Femur (tissue), 1 donor: ENCODE results near the gene ATP4A.
"Not testable (repeated sequence)": the region's sequence is repeated elsewhere in the genome, so short reads cannot be mapped to it uniquely, and the experiment has no call there.

Experiments used
- DNase-seq: peaks from one replicate; pipeline ENCODE4 v3.0.0-alpha.2; 2017

Gene ATP4A

DNA sequence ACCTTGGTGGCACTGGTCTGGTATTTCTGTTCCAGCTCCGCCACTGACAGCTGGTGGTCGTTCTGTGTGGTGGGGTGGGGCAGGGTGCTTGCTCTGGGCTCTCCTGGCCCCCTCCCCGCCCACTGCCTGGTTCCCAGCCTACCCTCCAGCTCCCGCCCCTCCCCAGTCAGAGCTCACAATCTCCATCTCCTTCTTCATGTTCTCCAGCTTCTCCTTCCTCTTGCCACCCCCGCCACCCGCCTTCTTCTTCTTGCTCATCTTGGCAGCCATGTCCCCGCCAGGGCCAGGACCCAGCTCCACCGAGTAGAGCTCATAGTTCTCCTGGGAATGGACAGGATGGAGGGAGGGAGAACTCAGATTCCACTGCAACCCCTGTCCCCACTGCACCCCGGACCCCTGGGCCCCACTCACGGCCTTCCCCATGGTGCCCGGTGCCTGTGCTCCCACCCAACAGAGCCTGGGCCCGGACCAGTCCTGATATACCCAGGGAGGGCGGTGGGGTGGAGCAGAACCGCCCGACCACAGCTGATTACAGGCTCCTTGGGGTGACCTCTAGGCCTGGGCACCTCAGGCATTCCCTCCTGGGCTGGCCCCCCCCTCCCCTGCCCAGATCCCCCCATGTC, at the start of gene ATP4A:
TSS of gene ATP4A (minus strand) at position 452 of the 623 bp plus-strand sequence. CDS start at position 423, 29 bp downstream.
- DNase-seq: no peak

DNA sequence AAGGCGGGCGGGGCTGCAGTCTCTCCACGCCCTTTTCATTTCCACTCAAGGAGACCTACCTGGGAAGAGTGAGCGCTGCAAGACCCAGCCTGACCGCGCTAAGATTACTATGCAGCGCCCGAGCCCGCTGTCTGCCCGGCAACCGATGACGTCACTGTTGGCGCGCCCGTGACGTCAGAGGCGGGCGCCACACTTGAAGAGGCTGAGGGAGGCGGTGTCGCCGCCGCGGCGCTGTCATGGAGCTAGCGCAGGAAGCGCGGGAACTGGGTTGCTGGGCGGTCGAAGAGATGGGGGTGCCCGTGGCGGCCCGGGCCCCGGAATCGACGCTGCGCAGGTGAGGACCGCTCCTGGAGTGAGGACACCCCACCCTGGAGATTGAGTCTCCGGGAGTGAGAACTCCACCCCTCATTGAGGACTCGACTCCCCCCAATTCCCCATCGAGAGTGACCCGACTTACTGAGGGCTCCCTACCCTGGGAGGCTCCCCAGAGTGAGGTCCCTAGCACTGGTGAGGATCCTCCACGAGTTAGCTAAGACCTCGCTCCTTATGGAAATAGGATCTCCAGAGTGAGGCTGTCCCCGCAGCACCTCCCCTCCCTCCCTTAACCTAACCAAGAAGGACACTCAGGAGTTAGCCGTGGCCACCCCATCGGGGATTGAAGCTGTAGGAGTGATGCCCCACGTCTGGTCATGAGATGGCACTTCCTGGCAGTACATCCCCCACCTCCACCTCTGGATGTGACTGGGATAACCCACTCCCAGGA, 49.3 kb upstream of the ATP4A start, which contains the start of gene HAUS5:
TSS of gene HAUS5 (plus strand) at position 177 of the 763 bp plus-strand sequence. CDS start at position 237, 60 bp downstream.
- peak; percentile 97 for DNase-seq

GRCh38 chr19:35612224-35612558, 48.7 kb upstream of the ATP4A start:
- no peak for DNase-seq

DNA sequence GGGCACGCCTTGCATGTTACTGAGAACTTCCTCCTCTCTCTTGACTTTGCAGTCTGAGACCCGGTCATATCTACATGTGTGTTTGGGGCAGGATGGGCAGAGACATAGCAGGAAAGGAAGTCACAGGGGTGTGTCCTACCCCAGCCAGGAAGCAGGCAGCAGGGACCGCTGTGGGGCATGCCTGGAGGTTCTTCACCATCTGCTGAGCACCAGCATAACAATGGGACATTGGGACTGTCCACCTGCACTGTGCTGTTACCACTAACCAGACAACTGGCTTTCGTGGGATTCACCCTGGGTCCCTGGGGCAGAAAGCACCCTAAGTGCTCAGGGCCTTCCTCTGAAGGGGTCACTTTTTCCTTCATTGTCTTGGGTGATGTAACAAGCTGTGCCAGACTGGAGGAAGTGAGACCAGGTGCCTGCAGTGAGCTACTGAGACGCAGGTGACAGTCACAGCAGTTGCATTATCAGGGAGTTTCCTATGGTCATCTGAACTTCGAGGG, 46.4 kb upstream of the ATP4A start:
- DNase-seq: no peak

DNA sequence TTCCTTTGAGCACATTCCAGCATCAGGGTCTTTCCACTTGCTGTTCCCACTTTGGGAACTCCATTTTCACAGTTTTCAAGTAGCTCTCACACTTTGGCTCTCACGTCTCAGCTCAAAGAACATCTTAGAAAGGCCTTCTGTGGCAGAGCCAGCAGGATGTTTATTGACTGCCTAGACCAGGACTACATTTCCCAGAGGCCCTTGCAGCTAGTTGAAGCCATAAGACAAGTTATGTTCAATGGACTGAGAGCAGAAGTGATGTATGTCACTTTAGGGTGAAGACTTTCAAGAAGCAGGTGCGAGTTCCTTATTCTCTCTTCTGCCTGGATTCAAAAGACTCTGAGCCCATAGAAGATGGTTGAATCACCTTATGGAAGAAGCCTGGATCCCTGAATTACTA, 44.8 kb upstream of the ATP4A start:
- DNase-seq: no peak

GRCh38 chr19:35607661-35608060, 44.2 kb upstream of the ATP4A start:
- DNase-seq: no peak

DNA sequence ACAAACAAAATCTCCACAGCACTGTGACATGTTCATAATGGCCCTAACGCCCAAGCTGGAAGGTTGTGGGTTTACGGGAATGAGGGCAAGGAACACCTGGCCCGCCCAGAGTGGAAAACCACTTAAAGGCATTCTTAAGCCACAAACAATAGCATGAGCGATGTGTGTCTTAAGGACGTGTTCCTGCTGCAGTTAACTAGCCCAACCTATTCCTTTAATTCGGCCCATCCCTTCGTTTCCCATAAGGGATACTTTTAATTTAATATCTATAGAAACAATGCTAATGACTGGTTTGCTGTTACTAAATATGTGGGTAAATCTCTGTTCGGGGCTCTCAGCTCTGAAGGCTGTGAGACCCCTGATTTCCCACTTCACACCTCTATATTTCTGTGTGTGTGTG, 43.7 kb upstream of the ATP4A start:
- DNase-seq: not testable (repeated sequence)

GRCh38 chr19:35604436-35604835, 41.0 kb upstream of the ATP4A start:
- DNase-seq: not testable (repeated sequence)

GRCh38 chr19:35601971-35602370, 38.5 kb upstream of the ATP4A start:
- no peak for DNase-seq

GRCh38 chr19:35596366-35596999, 33.0 kb upstream of the ATP4A start:
- DNase-seq: no peak

DNA sequence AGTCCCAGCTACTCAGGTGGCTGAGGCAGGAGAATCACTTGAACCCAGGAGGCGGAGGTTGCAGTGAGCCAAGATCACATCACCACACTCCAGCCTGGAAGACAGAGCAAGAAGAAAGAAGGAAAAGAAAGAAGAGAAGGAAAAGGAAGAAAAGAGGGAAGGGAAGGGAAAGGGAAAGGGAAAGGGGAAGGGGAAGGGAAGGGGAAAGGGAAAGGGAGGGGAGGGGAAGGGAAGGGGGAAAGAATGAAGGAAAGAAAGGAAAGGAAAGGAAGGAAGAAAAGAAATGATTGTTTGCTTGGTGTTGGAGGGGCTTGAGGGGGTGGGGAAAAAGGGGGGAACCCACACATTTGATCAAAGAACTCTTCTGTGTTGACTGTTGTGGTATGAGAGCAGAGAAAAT, 32.5 kb upstream of the ATP4A start:
- DNase-seq: no peak

DNA sequence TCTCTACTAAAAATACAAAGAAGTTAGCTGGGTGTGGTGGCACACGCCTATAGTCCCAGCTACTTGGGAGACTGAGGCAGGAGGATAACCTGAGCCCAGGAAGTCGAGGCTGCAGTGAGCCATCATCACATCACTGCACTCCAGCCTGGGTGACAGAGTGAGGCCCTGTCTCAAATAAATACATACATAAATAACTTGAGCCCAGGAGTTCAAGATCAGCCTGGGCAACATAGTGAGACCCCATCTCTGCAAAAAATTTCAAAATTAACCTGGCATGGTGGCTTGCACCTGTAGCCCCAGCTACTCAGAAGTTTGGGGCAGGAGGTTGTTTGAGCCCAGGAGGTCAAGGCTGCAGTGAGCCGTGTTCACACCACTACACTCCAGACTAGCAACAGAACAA, 31.6 kb upstream of the ATP4A start:
- not testable (repeated sequence) for DNase-seq

- DNase-seq: no peak
These were observed 28.8 kb upstream of the ATP4A start for GRCh38 chr19:35592226-35592625.

DNA sequence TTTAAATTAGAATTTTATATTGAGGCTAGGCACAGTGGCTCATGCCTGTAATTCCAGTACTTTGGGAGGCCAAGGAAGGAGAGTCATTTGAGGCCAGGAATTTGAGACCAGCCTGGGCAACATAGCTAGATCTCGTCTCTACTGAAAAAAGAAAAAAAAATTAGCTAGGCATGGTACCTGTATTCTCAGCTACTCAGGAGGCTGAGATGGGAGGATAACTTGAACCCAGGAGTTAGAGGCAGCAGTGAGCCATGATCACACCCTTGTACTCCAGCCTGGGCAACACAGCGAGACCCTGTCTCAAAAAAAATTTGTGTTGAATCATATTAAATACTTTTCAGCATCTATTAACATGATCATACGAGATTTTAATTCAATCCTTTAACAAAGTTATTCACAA, 27.4 kb upstream of the ATP4A start:
- no peak for DNase-seq

DNA sequence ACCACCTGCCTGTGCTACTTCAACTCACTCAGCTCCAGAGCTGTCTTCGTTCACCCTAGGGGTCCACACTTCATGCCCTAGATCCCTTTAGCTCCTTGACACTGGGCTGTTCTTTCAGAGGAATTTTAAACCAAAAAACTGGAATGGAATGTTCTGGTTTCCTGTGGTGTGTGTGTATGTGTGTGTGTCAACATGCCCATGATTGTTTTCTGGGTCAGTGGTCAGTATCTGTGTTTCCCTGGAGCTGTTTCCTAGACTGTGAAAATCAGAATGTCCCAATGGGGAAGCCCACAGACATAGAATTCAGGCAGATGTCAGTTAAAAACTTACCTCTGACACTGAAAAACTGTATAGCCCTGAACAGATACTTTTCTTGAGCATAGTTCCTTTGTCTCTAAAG, 23.9 kb upstream of the ATP4A start:
- no peak for DNase-seq

DNA sequence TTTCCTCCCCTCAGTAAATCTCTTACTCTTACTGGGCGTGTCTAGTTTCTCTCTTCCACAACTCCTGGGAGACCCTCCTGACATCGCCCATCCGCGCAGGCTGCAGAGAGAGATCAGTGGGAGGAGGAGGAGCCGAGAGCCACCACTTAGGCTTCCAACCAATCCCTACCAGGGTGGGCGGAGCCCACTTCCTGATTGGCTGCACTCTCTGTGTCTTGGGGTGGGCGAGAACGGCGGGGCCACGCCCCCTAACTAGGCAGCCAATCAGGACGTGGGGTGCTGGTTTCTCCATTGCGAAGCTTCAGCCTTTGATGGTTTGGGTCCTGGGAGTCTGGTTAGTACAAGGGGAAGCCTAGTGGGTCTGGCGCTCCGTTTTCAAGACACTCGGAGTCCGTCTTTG, 22.4 kb upstream of the ATP4A start, which contains the start of gene PMIS2:
TSS of gene PMIS2 (plus strand) at position 326 of the 400 bp plus-strand sequence. CDS start 87 bp downstream, outside the sequence.
- DNase-seq: no peak

DNA sequence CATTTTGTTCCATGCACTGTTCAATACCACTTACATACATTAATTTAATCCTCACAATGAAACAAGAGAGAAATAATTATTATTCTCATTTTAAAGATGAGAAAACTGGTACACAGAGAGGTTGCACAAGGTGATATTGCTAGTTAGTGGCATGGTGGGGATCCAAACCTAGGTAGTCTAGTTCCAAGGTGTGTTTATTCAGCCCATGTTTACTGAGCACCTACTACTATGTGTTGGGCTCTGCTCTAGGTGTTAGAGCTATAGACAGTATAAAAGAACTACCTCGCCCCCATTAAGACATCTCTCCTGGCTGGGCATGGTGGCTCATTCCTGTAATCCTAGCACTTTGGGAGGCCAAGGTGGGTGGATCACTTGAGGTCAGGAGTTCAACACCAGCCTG, 19.3 kb upstream of the ATP4A start:
- DNase-seq: no peak

DNA sequence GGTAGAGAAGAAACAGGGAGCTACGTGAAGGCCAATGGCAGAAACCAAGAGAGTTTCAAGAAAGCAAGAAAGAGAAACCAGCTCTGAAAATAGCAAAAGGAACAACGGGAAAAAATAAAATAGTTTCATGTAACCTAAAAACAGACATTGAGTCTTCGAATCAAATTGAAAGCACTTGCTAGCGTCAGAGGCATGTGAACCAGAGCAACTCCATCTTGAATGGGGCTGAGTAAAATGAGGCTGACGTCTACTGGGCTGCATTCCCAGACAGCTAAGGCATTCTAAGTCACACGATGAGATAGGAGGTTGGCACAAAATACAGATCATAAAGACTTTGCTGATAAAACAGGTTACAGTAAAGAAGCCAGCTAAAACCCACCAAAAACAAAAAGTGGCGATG, 15.2 kb upstream of the ATP4A start:
- no peak for DNase-seq

DNA sequence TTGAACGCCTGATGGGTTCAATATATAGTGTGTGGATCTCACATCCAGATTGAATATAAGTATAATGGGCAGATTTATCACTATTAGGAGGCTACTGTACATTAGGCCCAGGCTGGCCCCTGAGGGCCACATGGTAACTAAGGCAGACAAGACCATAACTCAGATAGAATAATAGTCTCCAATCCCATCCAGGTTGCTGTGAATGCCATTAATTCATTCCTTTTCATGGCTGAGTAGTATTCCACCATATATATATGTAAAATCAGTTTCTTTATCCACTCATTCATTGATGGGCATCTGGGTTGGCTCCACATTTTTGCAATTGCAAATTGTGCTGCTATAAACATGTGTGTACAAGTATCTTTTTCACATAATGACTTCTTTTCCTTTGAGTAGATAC, 14.5 kb upstream of the ATP4A start:
- DNase-seq: no peak

DNA sequence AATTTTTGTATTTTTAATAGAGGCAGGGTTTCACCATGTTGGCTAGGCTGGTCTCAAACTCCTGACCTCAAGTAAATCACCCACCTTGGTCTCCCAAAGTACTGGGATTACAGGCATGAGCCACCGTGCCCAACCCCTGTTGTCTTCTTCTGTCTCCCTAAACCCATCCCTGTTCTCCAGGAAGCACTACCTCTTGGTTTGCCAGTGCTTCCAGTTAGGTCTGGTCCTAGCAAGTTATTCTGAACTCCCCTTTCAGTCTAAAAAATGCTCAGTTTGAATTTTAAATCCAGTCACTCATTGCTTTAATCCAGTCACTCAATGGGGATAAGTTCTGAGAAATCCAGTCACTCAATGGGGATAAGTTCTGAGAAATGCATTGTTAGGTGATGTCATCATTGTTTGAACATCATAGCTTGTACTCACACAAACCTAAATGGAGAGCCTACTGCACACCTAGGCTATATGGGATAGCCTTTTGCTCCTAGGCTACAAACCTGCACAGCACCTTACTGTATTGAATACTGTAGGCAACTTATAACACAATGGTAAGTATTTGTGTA, 8.0 kb upstream of the ATP4A start:
- DNase-seq: no peak

DNA sequence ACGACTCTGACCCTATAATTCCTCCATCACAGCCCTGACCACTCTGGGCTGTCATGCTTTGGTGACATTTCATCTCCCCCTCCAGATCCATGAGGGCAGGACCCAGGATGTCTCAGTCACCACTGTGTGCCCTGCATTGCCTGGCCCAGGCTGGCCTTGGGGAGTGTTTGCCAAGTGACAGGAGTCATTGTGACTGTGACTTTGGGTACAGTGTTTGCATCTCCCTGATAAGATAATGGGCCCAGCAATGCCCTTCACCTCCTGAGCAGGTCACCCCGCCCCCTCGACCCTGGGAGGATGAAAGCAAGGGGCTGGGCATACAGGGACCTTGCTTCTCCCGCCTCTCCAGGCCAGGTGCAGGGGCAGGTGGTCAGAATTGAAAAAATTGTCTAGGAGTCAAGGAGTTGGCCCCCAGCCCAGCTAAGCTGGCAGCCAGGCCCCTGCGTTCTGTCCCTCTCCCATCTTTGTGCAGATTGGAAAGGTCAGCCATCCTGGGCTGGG, 5.9 kb upstream of the ATP4A start:
- no peak for DNase-seq

DNA sequence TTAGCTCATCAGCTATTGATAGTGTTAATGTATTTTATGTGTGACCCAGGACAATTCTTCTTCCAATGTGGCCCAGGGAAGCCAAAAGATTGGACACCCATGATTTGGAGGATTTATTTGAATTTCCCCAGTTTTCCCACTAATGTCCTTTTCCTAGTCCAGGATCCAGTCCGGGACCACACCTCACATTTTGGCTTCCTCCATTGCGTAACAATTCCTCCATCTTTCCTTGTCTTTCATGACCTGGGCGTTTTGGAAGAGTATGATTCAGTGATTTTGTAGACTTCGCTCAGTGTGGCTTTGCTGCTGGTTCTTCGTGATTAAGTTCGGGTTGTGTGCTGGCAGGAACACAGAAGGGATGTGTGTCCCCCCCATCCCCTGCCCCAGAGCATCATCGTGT, 3.3 kb upstream of the ATP4A start:
- no peak for DNase-seq
